HG03342 (cell line): ENCODE measurements around the gene FNDC3B.

Source experiments
- ATAC-seq: cut with Tn5 transposase; IDR thresholded peaks from one replicate; pipeline ENCODE4 v1.9.1; 2021; ENCODE audit warnings: mild to moderate bottlenecking, moderate library complexity; ENCODE audit not compliant: unreplicated experiment

FNDC3B gene

GRCh38 chr3:172163320-172163719 lies 123.9 kb downstream of the FNDC3B start:
- ATAC-seq: no peak

GRCh38 chr3:172164620-172165362 lies 125.4 kb downstream of the FNDC3B start:
- ATAC-seq: no peak

- no peak for ATAC-seq
These were observed 126.9 kb downstream of the FNDC3B start for GRCh38 chr3:172166261-172166660.

GRCh38 chr3:172166890-172167289 lies 127.5 kb downstream of the FNDC3B start:
- no peak for ATAC-seq

- no peak for ATAC-seq
These were observed 128.7 kb downstream of the FNDC3B start for GRCh38 chr3:172167892-172168648.

- ATAC-seq: no peak
These were observed 130.8 kb downstream of the FNDC3B start for GRCh38 chr3:172170073-172170709.

GRCh38 chr3:172170841-172171240 lies 131.5 kb downstream of the FNDC3B start:
- ATAC-seq: no peak

DNA sequence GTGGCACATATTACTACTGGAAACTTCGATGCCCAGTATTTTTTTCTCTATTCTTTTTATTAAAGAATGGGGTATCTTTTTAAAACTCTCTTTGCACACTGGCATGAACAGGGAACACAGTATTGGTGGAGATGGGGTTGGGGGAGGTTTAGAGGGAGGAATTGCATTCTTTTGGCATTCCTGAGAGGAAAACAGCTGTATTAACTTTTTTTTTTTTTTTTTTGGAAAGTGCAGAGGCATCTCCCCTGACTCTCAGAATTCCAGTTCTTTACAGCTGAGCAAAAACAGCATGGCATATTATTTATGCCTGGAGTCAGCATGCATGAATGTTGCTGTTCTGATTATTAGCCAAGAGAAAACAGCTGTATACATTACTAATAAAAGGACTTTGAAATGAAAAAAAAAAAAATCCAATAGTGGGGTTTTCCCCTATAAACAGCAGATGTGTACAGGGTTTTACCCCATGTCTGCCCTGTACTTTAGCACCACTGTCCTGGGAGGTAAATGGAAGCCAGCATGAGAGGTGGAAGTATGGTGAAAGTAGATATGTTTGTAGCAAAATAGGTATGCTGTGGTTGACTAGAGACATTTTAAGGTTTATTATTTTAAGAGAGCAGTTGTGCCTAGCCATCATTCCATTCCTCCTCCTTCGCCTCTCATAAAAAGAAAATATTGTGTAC lies 132.2 kb downstream of the FNDC3B start:
- ATAC-seq: no peak

GRCh38 chr3:172173316-172174254 lies 134.2 kb downstream of the FNDC3B start:
- ATAC-seq: no peak

GRCh38 chr3:172174513-172175253 lies 135.3 kb downstream of the FNDC3B start:
- ATAC-seq: no peak

GRCh38 chr3:172175254-172175599 lies 135.8 kb downstream of the FNDC3B start:
- no peak for ATAC-seq

GRCh38 chr3:172176061-172176770 lies 136.8 kb downstream of the FNDC3B start:
- ATAC-seq: no peak

GRCh38 chr3:172177046-172177445 lies 137.7 kb downstream of the FNDC3B start:
- ATAC-seq: no peak

GRCh38 chr3:172177803-172178316 lies 138.5 kb downstream of the FNDC3B start:
- no peak for ATAC-seq

DNA sequence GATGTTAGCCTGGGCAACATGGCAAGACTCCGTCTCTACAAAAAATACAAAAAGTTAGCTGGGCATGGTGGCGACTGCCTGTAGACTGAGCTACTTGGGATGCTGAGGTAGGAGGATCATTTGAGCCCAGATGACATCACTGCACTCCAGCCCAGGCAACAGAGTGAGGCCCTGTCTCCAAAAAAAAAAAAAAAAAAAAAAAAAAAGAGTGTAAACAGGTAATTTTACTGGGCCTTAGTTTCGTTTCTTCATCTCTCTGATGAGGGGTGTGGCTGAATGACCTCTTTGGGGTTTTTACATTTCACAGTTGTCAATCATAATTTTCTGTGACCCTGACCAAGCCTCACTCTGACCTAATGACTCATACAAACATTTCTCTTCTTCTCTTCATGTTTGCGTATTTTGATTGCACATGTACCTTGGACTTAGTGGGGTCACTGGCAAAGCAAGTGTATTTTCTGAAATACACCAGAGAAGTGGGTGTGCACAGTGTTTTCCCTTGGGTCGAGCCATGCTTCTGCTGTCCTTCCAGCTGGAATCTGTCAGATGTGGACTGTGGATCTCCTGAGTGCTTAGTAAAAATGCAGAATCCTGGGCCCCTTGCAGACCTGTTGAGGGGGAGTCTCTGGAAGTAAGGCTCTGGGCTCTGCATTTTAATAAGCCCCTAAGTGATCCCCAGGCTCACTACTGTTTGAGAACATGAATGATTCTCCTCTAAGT lies 140.5 kb downstream of the FNDC3B start:
- ATAC-seq: peak; percentile 59

GRCh38 chr3:172180473-172180872 lies 141.1 kb downstream of the FNDC3B start:
- no peak for ATAC-seq

GRCh38 chr3:172181932-172182586 lies 142.7 kb downstream of the FNDC3B start:
- peak; percentile 48 for ATAC-seq

DNA sequence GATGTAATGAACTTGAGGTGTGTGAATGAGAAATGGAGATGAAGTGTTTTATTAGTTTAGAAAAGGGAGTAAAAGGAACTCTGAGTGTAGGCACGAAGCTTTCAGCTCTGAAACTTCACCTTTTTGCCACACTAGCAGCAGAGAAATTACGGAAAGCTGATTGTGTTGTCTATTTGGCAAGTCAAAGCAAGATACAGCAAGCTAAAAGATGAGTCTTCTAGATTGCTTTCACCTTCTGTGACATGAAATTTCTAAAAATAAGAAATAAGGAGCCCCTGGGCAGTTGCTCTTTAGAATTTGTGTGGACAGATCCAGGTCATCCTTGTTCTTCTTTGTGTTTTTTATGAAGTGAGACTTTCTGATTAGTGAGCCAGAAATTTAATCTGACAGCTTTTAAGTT lies 143.4 kb downstream of the FNDC3B start:
- ATAC-seq: no peak
